Pancreas (tissue), 10 donors: ENCODE measurements around the gene HTR3C. TPM values are rescaled to one million over a fixed set of nuclear protein-coding genes. Genes with fewer than 3 reads are reported as not detected.

Experiments
- ATAC-seq, 4 donors: fragments of 200-7000 bp; cut with Tn5 transposase; one replicate each; pipeline versions ENCODE4 v1.8.0 to v1.9.1; 2020; ENCODE audit warnings: mild to moderate bottlenecking in 4 of 4, moderate library complexity in 4 of 4
- DNase-seq, 6 donors: peaks; one replicate each; pipeline ENCODE4 v3.0.0-alpha.2; 2020
- FAIRE-seq: peaks from 2 replicates; lab custom pipeline; 2012; peaks lifted over from hg19 to GRCh38; lab: Jason Lieb, UNC
- H3K27ac ChIP-seq, 4 donors: fragments of 200-600 bp; sonication (generic); 1 replicate in 3 of 4; 2 replicates in 1 of 4; pipeline versions ENCODE4 v1.5.0 to v1.8.0; 2020
- H3K27me3 ChIP-seq, 4 donors: fragments of 200-600 bp; one replicate each; pipeline ENCODE4 v1.8.0; 2021
- H3K36me3 ChIP-seq, 3 donors: fragments of 200-600 bp; sonication (generic) in 1 of 3; one replicate each; pipeline versions ENCODE4 v1.5.0 to v1.8.0; 2020 to 2021
- H3K4me1 ChIP-seq, 3 donors: fragments of 200-600 bp; one replicate each; pipeline ENCODE4 v1.8.0; 2021
- H3K4me3 ChIP-seq, 4 donors: fragments of 200-600 bp; sonication (generic) in 2 of 4; one replicate each; pipeline versions ENCODE4 v1.5.0 to v1.8.0; 2020 to 2021
- H3K9me3 ChIP-seq, 4 donors: fragments of 200-600 bp; one replicate each; pipeline ENCODE4 v1.8.0; 2021
- CTCF ChIP-seq, 4 donors: fragments of 200-600 bp; sonication (generic) in 3 of 4; IDR thresholded peaks; one replicate each; pipeline versions ENCODE4 v1.5.0 to v1.8.0; 2021; ENCODE audit warnings: antibody characterized with exemption in 4 of 4
- WGBS, 2 donors: extraction: QIAGEN DNeasy Blood & Tissue Kit; methylation state at CpG; one replicate each; pipeline ENCODE4 v1.1.7; 2013; 5-methylcytosine and 5-hydroxymethylcytosine counted together
- intact Hi-C, 3 donors: fragments of 100-400 bp; cut with DNase I; formaldehyde crosslinking; loops; one replicate each; pipeline versions ENCODE4 v1.11.1 to v1.14.2; 2022
- polyA plus RNA-seq, 2 donors: library from polyadenylated mRNA; stranded (reverse); fragments of 200-250 nt; gene quantifications; one replicate each; pipeline ENCODE4 v1.2.3, GENCODE V29; 2013
- total RNA-seq, 6 donors: library from RNA; stranded (reverse); fragmentation: NEBNext Ultra II Directional in 4 of 6; extraction: Animal tissue kit (Norgen Biotek cat#: 25700) in 4 of 6; gene quantifications; one replicate each; pipeline versions ENCODE4 v1.2.1 to v1.2.4, GENCODE V29; 2021 to 2023
- donor health status: healthy with polysubstance abuse.
- donor health status: DM: no; HTN: no; CAD: no; lungs with moderate emphysema.
- donor health status: DM: no; HTN: no; CAD: no.
- donor health status: control.
- donor health status: control.
- donor health status: Bipolar disorder and iron deficiency.
- donor health status: DM: yes; HTN: yes; CAD: no.
- donor health status: DM: no; HTN: no; CAD: no.
- donor health status: DM: no; HTN: no; CAD: no.
- donor health status: DM: yes; HTN: yes; CAD: no.

HTR3C gene
- total and polyA plus RNA-seq, 8 donors = 0.09 TPM; not detected in 7

- WGBS, 2 donors = 57 to 68% methylated on average over 3 of the region's 3 CpGs
- H3K27me3 ChIP-seq = no peaks in the 10 kb centered on the region
- DNase-seq (no peak), ATAC-seq (no peak), FAIRE-seq (no peak)
- no peaks in the 10 kb centered on the region for H3K36me3 ChIP-seq
- peaks cover 0 to 9% (median 0%) of the 10 kb centered on the region in 3 donors for H3K4me1 ChIP-seq
- TF ChIP-seq CTCF (IDR thresholded peaks at IDR 0.05) = no peak
- H3K4me3 ChIP-seq = no peak overlapping the region
- H3K27ac ChIP-seq = no peak overlapping the region
- intact Hi-C loops = loop anchor here in 1 of 3 donors (10.0 kb wide), 1 partner anchor 103 kb away; no protein-coding TSS in a partner anchor
- H3K9me3 ChIP-seq = no peaks in the 10 kb centered on the region
Measured at GRCh38 chr3:184008161-184008560, 44.7 kb upstream of the HTR3C start.

- DNase-seq = no peak
- intact Hi-C loops = no loop called here
- FAIRE-seq = no peak
- Histone ChIP-seq H3K36me3 (no peaks in the 10 kb centered on the region), H3K9me3 (no peaks in the 10 kb centered on the region), H3K4me1 (peaks cover 0 to 2% (median 0%) of the 10 kb centered on the region in 3 donors), H3K27me3 (no peaks in the 10 kb centered on the region), H3K4me3 (no peak overlapping the region), H3K27ac (no peak overlapping the region)
- TF ChIP-seq CTCF (IDR thresholded peaks at IDR 0.05) = no peak
- 57 to 88% methylated on average over 4 of the region's 4 CpGs for WGBS, 2 donors
- ATAC-seq = no peak
Measured at GRCh38 chr3:184011230-184011876, 41.5 kb upstream of the HTR3C start.

DNA sequence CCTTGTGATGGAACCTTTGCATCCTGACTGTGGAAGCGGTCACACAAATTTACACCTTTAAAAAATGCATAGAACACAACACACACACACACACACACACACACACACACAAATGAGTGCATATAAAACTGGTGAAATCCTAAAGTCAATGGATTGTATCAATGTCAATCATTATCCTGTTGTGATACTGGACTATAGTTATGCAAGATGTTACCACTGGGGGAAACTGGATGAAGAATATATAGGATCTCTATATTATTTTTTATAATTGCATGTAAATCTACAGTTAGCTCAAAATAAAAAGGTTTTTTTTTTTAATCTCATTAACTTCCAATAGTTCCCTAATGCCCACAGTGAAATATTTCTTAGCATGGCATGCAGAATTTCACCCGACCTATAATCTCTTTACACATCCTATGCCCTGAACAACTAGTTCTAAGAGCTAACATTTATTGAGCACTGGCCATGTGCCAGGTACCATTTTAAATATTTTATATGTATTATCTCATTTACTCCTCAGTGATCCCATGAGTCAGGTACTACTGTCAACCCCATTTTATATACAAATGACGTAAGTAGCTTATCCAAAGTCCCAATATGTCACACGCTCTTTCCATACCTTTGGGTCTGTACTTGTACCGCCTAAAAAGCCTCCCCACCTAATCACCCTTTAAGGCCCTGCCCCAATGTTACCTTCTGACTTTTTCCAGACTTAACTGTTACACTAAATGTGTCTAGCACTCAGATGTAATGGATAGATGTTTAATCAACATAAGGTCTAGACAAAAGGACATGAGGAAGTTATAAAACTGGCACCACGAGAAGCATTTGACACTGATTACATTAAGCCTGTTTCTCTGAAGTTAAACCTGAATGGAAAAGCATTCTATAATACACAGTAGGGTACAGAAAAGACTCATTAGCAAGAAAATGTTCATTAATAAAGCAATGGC, 40.6 kb upstream of the HTR3C start:
- WGBS, 2 donors = 86 to 91% methylated on average over 6 of the region's 6 CpGs
- no peak overlapping the region for H3K27ac ChIP-seq
- no peaks in the 10 kb centered on the region for H3K27me3 ChIP-seq
- H3K36me3 ChIP-seq = no peaks in the 10 kb centered on the region
- H3K4me3 ChIP-seq = no peak overlapping the region
- intact Hi-C loops = no loop called here
- no peak for DNase-seq
- ATAC-seq = no peak
- H3K4me1 ChIP-seq = no peaks in the 10 kb centered on the region
- H3K9me3 ChIP-seq = no peaks in the 10 kb centered on the region
- TF ChIP-seq CTCF (IDR thresholded peaks at IDR 0.05) = no peak
- no peak for FAIRE-seq

GRCh38 chr3:184015381-184016019, 37.3 kb upstream of the HTR3C start:
- ATAC-seq = no peak

More at GRCh38 chr3:184015381-184016019, 37.3 kb upstream of the HTR3C start:
- FAIRE-seq (no peak), DNase-seq (no peak)
- Histone ChIP-seq H3K36me3 (no peaks in the 10 kb centered on the region), H3K9me3 (no peaks in the 10 kb centered on the region), H3K27ac (no peak overlapping the region), H3K27me3 (no peaks in the 10 kb centered on the region), H3K4me3 (no peak overlapping the region), H3K4me1 (no peaks in the 10 kb centered on the region)
- WGBS, 2 donors = 72% methylated on average over 10 of the region's 10 CpGs
- TF ChIP-seq CTCF (IDR thresholded peaks at IDR 0.05) = no peak
- intact Hi-C loops = loop anchor here in 1 of 3 donors (5.0 kb wide), 1 partner anchor 118 kb away; no protein-coding TSS in a partner anchor
